Measurements from ENCODE around the gene SGTA.

The SGTA gene

GRCh38 chr19:2726904-2727639, 56.0 kb downstream of the SGTA start:
- TF ChIP-seq, protein P1, sequence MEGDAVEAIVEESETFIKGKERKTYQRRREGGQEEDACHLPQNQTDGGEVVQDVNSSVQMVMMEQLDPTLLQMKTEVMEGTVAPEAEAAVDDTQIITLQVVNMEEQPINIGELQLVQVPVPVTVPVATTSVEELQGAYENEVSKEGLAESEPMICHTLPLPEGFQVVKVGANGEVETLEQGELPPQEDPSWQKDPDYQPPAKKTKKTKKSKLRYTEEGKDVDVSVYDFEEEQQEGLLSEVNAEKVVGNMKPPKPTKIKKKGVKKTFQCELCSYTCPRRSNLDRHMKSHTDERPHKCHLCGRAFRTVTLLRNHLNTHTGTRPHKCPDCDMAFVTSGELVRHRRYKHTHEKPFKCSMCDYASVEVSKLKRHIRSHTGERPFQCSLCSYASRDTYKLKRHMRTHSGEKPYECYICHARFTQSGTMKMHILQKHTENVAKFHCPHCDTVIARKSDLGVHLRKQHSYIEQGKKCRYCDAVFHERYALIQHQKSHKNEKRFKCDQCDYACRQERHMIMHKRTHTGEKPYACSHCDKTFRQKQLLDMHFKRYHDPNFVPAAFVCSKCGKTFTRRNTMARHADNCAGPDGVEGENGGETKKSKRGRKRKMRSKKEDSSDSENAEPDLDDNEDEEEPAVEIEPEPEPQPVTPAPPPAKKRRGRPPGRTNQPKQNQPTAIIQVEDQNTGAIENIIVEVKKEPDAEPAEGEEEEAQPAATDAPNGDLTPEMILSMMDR (IDR thresholded peaks at IDR 0.05; ENCODE audit: poor library complexity, severe bottlenecking): no peak
- Histone ChIP-seq H3K27ac (ENCODE audit: poor library complexity, severe bottlenecking) (no peak overlapping the region), H3K36me3 (ENCODE audit: low read depth) (no peaks in the 10 kb centered on the region), H3K27me3 (ENCODE audit: insufficient read depth, poor library complexity, severe bottlenecking) (peaks cover 5% of the 10 kb centered on the region), H3K4me3 (ENCODE audit: severe bottlenecking) (no peak overlapping the region), H3K4me1 (ENCODE audit: insufficient read depth, poor library complexity, severe bottlenecking) (no peaks in the 10 kb centered on the region), H3K9me3 (ENCODE audit: severe bottlenecking) (no peaks in the 10 kb centered on the region)
- DNase-seq (ENCODE audit: low spot score) (no peak), ATAC-seq (ENCODE audit: low read depth) (peak; percentile 29; the same call in 1 of the 3 replicates)

DNA sequence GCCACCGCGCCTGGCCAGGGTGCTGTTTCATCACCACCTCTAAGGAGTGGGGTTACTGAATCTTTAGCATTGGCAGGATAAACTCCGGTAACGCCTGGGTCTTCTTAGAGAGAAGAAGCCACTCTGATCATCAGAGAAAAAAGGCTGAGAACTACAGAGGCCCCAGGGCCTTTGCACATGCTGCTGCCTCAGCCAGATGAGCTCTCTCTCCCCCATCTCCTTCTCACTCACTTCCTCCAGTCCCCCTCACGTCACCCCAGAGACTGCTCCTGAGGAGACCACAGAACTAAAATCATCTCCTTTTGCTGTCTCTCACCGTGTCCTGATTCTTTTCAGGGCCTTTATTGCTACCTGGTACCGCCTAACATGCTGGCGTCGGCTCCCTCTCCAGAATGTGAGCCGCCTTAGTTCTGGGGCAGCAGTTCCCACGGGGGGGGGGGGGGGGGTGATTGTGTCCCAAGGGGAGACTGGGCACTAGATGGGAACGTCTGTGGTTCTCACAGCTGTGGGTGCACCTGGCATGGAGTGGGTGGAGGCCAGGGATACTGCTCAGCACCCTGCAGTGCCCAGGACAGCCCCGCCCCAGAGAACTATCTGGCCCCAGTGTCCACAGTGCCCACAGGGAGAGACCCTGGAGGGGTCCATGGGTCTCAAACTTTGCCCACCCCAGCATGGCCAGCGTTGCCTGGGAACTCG, 56.8 kb downstream of the SGTA start:
- Histone ChIP-seq H3K27me3 (ENCODE audit: insufficient read depth, poor library complexity, severe bottlenecking) (peaks cover 12% of the 10 kb centered on the region), H3K27ac (ENCODE audit: poor library complexity, severe bottlenecking) (no peak overlapping the region), H3K9me3 (ENCODE audit: severe bottlenecking) (no peaks in the 10 kb centered on the region), H3K4me3 (ENCODE audit: severe bottlenecking) (no peak overlapping the region), H3K4me1 (ENCODE audit: insufficient read depth, poor library complexity, severe bottlenecking) (no peaks in the 10 kb centered on the region), H3K36me3 (ENCODE audit: low read depth) (no peaks in the 10 kb centered on the region)
- DNase-seq (ENCODE audit: low spot score): no peak
- TF ChIP-seq, protein P1 (IDR thresholded peaks at IDR 0.05; ENCODE audit: poor library complexity, severe bottlenecking): no peak
- ATAC-seq (ENCODE audit: low read depth): no peak

DNA sequence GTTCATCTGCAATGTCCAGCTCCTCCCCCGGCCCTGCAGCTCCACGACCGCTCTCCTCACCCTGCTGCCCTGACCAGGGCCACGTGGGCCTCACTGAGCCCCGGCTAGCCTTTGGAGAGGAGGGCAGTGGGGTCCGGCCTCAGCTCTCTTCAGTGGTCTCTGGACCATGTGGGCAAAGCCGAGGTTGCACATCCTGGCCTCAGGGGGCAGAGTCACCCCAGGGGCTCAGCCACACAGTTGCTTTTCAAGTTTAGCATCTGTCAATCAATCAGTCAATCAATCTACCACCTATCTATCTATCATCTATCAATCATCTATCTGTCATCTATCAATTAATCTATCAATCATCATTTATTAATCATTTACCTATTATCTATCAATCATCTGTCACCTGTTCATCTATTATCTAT, 58.9 kb downstream of the SGTA start:
- Histone ChIP-seq H3K9me3 (ENCODE audit: severe bottlenecking) (no peaks in the 10 kb centered on the region), H3K4me3 (ENCODE audit: severe bottlenecking) (no peak overlapping the region), H3K36me3 (ENCODE audit: low read depth) (no peaks in the 10 kb centered on the region), H3K27ac (ENCODE audit: poor library complexity, severe bottlenecking) (no peak overlapping the region), H3K27me3 (ENCODE audit: insufficient read depth, poor library complexity, severe bottlenecking) (peaks cover 22% of the 10 kb centered on the region), H3K4me1 (ENCODE audit: insufficient read depth, poor library complexity, severe bottlenecking) (no peaks in the 10 kb centered on the region)
- DNase-seq (ENCODE audit: low spot score) (no peak), ATAC-seq (ENCODE audit: low read depth) (no peak)
- TF ChIP-seq, protein P1 (IDR thresholded peaks at IDR 0.05; ENCODE audit: poor library complexity, severe bottlenecking): no peak

DNA sequence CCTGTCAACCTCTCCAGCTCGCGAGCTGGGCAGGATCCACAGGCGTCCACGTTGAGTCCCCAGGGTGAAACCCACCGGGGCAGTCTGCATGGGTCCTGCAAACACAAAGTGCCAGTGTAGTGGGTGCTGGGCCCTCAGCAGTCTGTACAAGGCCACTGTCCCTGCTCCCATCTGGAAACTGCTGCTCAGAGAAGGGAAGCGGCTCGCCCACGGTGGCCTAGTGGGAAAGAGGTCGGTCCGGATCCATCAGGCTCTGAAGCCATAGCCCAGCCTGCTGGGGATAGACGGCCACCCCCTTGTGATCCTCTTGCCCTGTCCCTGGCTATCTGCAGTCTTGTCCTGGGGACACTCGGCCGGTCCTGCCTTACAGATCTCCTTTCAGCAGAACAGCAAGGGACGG, 59.3 kb downstream of the SGTA start:
- Histone ChIP-seq H3K36me3 (ENCODE audit: low read depth) (no peaks in the 10 kb centered on the region), H3K4me3 (ENCODE audit: severe bottlenecking) (no peak overlapping the region), H3K9me3 (ENCODE audit: severe bottlenecking) (no peaks in the 10 kb centered on the region), H3K27ac (ENCODE audit: poor library complexity, severe bottlenecking) (no peak overlapping the region), H3K27me3 (ENCODE audit: insufficient read depth, poor library complexity, severe bottlenecking) (peaks cover 22% of the 10 kb centered on the region), H3K4me1 (ENCODE audit: insufficient read depth, poor library complexity, severe bottlenecking) (no peaks in the 10 kb centered on the region)
- no peak for DNase-seq (ENCODE audit: low spot score)
- TF ChIP-seq, protein P1 (IDR thresholded peaks at IDR 0.05; ENCODE audit: poor library complexity, severe bottlenecking): no peak
- ATAC-seq (ENCODE audit: low read depth): no peak

DNA sequence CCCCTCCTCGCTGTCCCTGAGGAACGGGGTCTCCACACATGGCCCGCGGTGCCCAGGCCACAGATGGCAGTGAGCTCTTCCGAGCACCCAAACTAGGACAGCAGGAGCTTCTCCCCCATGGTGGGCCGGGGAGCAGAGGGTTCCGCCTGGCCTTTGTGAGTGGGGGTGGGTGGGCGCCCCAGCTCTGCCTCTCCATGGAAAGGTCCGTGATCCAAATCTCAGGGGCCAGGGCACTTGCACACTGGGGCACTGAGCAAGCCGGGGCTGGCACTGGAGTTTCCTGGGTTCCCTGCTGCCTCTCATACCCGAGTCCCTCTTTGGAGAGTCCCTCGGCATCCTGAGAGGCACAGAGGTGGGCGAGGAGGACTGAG, 59.7 kb downstream of the SGTA start:
- TF ChIP-seq, protein P1 (IDR thresholded peaks at IDR 0.05; ENCODE audit: poor library complexity, severe bottlenecking): no peak
- Histone ChIP-seq H3K36me3 (ENCODE audit: low read depth) (no peaks in the 10 kb centered on the region), H3K9me3 (ENCODE audit: severe bottlenecking) (no peaks in the 10 kb centered on the region), H3K27me3 (ENCODE audit: insufficient read depth, poor library complexity, severe bottlenecking) (peaks cover 22% of the 10 kb centered on the region), H3K4me3 (ENCODE audit: severe bottlenecking) (no peak overlapping the region), H3K4me1 (ENCODE audit: insufficient read depth, poor library complexity, severe bottlenecking) (no peaks in the 10 kb centered on the region), H3K27ac (ENCODE audit: poor library complexity, severe bottlenecking) (no peak overlapping the region)
- ATAC-seq (ENCODE audit: low read depth): no peak
- no peak for DNase-seq (ENCODE audit: low spot score)

All from RWPE2 (cell line).